KOPT-K1 (cell line): ENCODE results near the gene APMAP.
"Not testable (repeated sequence)": the region's sequence is repeated elsewhere in the genome, so short reads cannot be mapped to it uniquely, and the experiment has no call there.

Experiments used
- H3K27ac ChIP-seq: fragments of 200-600 bp; sonication (generic); 2 replicates; pipeline ENCODE4 v1.5.1; 2016; ENCODE audit warnings: antibody characterized with exemption, mild to moderate bottlenecking, low read depth, low read length; ENCODE audit not compliant: poor library complexity, severe bottlenecking
- H3K36me3 ChIP-seq: fragments of 200-600 bp; sonication (generic); 2 replicates; pipeline ENCODE4 v1.5.1; 2017; ENCODE audit warnings: antibody characterized with exemption, mild to moderate bottlenecking, low read length, moderate library complexity; ENCODE audit not compliant: insufficient read depth
- H3K9me3 ChIP-seq: fragments of 200-600 bp; sonication (generic); 2 replicates; pipeline ENCODE4 v1.5.1; 2017; ENCODE audit warnings: antibody characterized with exemption, low read length, mild to moderate bottlenecking; ENCODE audit not compliant: insufficient read depth, poor library complexity, severe bottlenecking

APMAP gene

DNA sequence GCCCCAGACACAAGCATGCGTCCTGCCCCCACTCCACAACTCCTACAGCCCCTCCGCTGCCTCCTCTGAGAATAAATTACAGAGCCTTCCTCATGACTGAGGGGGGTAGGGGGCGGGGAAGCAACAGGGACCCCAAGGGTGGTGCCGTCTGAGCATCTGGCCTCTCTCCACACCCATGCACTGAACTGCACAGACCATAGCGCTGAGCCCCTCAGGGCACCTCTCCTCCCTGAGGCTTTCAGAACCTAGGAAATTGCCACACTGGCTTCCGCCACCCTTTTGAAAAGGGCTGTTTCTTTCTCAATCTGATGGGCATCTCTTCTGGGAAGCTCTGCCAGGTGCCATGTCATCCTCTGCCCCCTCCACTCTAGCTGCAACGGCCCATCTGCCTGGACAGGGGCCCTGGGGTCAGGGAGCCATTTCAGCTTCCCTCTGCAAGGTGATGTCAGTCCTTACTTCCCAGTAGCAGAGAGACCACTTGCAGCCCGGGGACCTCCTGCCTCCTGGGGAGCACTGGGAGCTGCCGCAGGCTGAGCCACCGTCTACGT is 40.9 kb downstream of the APMAP start:
- peaks cover 7% of the 10 kb centered on the region for H3K9me3 ChIP-seq
- peak overlapping the region; percentile 66 for H3K27ac ChIP-seq

DNA sequence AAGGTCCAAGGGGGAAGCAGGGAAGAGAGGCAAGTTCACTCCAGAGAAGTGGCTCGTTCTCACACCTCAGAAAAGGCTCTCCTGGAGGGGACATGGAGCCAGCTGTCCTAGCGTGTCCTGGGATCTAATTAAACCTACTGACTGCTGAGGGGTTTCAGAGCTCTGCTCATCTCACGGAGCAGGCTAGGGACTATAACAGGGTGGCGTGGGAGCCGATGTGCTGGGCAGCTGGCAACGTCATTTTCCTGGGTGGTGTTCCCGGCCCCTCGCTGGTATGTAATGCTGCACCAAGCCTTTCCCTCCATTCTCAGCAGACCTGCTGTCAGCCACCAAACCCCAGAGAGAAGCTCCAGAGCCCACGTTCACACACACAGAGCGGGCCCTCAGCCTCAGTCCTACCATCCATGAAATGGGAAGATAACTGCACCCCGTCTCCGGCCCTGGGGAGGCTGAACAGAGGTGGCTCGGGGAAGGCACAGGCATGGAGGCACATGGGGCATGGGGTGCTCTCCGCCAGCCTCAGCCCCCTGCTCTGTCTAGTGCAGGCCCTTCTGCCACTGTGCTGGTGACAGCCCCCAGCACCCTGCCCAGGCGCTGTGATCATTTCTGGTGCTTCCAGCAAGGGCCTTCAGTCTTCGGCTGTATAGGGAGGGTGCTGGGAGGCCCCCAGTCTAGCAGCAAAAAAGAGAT is 41.6 kb downstream of the APMAP start:
- H3K27ac ChIP-seq = peak overlapping the region; percentile 66
- H3K9me3 ChIP-seq = peaks cover 13% of the 10 kb centered on the region
- no peaks in the 10 kb centered on the region for H3K36me3 ChIP-seq

More for the DNA sequence above, 40.9 kb downstream of the APMAP start:
- H3K36me3 ChIP-seq = no peaks in the 10 kb centered on the region

DNA sequence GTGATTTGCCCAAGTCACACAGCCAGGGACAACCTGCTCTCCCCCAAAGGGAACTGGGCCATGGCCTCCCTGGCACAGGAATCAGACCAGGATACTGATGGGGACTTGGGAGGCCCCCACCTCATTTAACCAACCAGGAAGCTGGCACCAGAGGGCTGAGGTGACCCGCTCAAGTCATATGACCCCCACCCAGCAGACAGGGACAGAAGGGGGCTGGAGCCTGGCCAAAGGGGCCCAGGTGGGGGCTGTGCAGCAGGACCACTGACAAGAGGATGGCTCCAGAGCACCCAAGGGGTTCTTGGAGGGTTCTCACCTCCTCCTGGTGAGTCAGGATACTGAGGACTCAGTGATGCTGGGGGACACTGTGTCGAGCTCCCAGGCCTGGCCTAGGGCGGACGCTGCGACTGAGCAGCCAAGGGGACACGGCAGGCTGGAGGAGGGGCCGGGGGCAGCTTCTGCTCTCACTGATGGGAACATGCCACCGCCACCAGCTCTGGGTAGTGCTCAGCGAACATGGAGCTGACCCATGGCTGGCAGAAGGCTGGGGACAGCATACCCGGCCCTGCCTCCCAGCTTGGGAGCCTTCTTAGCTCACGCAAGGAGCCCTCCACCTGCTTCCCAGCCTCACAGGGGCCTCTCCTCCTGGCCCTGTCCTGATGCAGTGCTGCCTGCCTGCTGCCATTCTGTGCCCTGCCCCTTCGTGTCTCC is 42.3 kb downstream of the APMAP start:
- Histone ChIP-seq H3K9me3 (peaks cover 13% of the 10 kb centered on the region), H3K36me3 (no peaks in the 10 kb centered on the region), H3K27ac (peak overlapping the region; percentile 66)

DNA sequence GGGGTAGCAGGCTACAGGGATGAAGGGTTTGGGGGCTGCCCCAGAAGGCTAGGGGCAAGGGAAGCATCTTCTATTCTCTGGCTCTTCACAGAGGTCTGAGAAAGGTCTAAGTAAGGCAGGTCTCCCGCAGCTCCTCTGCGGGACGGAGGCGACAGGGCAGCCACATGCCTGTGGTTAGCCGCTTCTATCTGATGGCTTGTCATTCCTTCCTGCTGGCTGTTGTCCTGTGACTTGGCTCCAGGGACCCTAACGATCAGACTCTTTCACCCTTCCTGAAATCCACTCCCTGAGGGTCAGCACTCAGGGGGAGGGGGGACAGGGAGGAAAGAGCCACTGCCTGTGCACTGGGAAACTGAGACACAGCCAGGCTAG is 42.8 kb downstream of the APMAP start:
- Histone ChIP-seq H3K36me3 (no peaks in the 10 kb centered on the region), H3K9me3 (peaks cover 17% of the 10 kb centered on the region), H3K27ac (peak overlapping the region; percentile 66)

DNA sequence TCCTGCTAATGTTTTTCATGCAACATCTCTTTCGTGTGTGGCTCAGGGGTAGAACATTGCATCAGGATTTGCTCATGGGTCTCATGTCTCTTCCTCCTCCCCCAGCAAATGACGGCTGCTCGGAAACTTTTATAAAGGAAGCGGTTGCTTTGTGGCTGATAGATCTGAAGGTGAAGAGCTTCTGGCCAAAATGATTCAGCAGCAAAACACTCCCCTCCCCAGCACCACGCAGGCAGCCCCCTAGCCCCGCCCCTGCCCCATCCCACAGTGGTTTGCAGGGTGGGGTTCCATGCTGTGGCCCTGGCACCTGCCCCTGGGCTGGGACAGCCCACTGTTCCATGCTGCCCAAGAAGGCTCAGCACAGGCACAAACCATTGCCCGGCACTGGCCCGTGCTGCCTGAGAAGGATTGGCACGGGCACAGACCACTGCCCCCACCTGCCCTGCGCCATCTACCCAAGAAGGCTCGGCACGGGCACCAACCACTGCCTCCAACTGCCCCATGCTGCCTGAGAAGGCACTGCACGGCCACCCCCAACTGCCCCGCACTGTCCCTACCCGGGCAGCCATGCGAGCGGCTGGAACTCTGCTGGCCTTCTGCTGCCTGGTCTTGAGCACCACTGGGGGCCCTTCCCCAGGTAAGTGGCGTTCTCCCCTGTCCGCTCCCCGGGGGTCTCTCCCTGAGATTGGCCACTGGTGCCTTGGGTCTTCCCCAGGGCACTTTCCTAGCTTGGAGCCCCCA is 43.4 kb downstream of the APMAP start, which contains the start of gene CST7:
TSS of gene CST7 (plus strand) at position 331 of the 741 bp plus-strand sequence. CDS start at position 568, 237 bp downstream.
- H3K27ac ChIP-seq = peak within 1 kb of the TSS; percentile 66

DNA sequence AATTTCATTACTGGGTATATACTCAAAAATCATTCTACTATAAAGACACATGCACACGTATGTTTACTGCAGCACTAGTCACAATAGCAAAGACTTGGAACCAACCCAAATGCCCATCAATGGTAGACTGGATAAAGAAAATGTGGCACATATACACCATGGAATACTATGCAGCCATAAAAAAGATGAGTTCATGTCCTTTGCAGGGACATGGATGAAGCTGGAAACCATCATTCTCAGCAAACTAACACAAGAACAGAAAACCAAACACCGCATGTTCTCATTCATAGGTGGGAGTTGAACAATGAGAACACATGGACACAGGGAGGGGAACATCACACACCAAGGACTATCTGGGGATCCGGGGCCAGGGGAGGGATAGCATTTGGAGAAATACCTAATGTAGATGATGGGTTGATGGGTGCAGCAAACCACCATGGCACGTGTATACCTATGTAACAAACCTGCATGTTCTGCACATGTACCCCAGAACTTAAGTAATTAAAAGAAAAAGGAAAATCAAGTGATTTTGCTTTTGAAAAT is 44.1 kb downstream of the APMAP start:
- H3K9me3 ChIP-seq = peaks cover 17% of the 10 kb centered on the region
- not testable (repeated sequence) for H3K36me3 ChIP-seq
- H3K27ac ChIP-seq = peak overlapping the region; percentile 66

More for the DNA sequence above, 43.4 kb downstream of the APMAP start, which contains the start of gene CST7:
- H3K36me3 ChIP-seq = no peaks in the 10 kb centered on the region
- H3K9me3 ChIP-seq = peaks cover 17% of the 10 kb centered on the region

DNA sequence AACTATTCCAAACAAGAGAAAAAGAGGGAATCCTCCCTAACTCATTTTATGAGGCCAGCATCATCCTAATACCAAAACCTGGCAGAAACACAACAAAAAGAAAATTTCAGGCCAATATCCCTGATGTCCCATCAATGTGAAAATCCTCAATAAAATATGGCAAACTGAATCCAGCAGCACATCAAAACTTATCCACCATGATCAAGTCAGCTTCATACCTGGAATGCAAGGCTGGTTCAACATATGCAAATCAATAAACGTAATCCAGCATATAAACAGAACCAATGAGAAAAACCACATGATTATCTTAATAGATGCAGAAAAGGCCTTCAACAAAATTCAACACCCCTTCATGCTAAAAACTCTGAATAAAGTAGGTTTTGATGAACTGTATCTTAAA is 46.2 kb downstream of the APMAP start:
- peaks cover 19% of the 10 kb centered on the region for H3K9me3 ChIP-seq
- H3K27ac ChIP-seq, H3K36me3 ChIP-seq: not testable (repeated sequence)

DNA sequence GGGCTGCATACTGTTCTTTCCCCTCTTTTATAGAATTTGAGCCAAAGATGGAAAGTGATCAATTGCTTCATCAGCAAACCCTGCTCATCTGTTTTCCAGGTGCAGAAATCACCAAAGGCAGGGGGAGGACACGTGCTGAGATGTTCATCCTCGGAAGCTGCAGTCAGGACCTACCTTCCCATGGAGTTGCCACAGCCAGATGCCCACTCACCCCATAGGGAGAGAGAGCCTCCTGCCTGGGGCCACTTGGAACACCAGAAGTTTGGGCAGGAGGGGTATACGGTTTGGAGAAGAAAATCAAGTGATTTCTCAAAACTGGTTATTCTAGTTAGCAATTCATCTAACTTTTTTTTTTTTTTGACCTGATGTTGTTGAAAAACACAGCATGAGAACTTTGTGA is 48.8 kb downstream of the APMAP start:
- H3K27ac ChIP-seq = no peak overlapping the region
- no peaks in the 10 kb centered on the region for H3K36me3 ChIP-seq
- peaks cover 27% of the 10 kb centered on the region for H3K9me3 ChIP-seq

DNA sequence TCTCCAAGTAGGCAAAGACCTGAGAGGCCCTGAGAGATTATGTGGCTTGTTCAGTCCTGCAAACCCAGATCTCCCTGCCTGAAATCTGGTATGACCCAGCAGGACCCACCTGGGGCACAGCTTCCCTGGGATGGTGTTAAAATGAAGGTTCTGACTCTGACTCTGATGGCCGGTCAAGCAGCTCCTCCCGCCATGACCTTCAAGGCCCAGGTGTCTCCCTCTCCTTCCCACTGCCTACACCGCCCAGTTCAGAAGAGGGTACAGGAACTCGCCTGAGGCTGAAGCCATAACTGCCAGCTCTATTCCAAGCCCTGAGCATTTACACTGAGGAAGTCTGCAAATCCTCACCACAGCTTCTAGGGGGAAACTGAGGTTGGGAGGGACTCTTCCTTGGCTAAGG is 49.4 kb downstream of the APMAP start:
- H3K27ac ChIP-seq = no peak overlapping the region
- H3K36me3 ChIP-seq = no peaks in the 10 kb centered on the region
- H3K9me3 ChIP-seq = peaks cover 27% of the 10 kb centered on the region

DNA sequence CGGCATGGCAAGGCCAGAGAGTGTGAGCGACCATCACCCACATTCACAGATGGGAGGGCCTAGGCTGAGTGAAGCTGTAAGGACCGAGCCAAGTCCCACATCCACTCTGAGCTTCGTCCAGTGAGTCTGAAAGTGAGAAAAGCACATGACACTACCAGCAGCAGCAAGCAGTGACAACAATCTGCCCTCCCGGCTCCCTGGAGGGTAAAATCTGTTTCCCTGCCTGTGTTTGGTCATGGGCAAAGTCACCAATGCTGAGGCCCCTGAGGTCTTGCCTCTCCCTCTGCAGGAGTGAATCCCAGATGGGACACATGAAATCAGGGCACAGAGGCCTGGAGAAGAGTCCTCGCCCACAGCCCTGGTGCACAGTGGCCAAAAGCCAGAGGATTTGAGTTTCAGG is 49.9 kb downstream of the APMAP start:
- H3K27ac ChIP-seq = no peak overlapping the region

DNA sequence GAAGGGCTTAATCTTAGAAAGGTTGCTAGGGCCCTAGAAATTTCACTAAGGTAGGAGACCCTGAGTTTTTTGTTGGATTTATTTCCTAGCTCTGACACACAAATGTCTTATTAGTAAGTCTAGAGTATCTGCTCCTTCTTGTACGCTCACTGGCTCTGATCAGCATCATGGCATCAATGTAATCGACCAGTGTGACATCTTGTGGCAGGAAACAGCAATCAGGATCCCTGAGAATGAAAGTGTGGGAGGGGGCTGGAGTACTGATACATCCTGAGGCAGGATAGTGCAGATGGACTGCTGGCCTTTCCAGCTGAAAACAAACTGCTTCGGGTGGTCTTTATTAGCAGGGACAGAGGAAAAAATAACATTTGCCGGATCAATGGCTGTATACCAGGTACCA is 53.5 kb downstream of the APMAP start:
- Histone ChIP-seq H3K36me3 (no peaks in the 10 kb centered on the region), H3K27ac (no peak overlapping the region), H3K9me3 (peaks cover 24% of the 10 kb centered on the region)

More for the DNA sequence above, 49.9 kb downstream of the APMAP start:
- Histone ChIP-seq H3K9me3 (peaks cover 24% of the 10 kb centered on the region), H3K36me3 (no peaks in the 10 kb centered on the region)

DNA sequence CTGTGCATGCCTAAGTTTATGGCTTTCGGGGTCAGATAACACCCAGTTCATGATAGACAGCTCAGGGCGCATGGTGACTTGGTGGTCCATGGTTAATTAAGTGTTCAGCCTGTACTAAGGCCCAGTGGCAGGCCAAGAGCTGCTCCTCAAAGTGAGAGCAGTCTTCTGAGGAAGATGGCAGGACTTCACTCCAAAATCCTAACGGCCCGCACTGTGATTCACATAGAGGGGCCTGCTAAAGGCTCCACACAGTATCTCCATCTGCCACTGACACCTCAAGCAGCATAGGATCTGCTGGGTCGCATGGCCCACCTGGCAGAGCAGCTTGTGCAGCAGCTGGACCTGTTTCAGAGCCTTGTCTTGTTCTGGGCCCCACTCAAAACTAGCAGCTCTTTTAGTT is 54.1 kb downstream of the APMAP start:
- Histone ChIP-seq H3K36me3 (no peaks in the 10 kb centered on the region), H3K27ac (no peak overlapping the region), H3K9me3 (peaks cover 24% of the 10 kb centered on the region)

DNA sequence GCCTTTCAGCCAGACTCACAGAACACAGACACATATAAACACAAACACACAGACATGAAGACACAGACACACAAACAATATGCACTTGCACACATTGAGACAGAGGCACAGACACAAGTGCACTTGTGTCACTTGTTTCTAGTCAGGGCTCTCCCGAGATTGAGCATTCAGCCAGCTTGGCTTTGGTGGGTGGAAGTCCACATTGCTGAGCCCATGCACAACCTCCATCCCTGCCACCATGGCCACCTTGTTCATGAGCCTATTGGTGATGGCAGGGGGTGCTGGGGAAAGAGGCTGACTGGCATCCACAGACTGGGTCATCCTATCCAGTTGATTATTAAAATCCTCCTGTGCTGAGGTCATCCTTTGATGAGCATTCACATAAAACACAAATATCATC is 55.0 kb downstream of the APMAP start:
- Histone ChIP-seq H3K27ac (no peak overlapping the region), H3K9me3 (peaks cover 33% of the 10 kb centered on the region), H3K36me3 (no peaks in the 10 kb centered on the region)

DNA sequence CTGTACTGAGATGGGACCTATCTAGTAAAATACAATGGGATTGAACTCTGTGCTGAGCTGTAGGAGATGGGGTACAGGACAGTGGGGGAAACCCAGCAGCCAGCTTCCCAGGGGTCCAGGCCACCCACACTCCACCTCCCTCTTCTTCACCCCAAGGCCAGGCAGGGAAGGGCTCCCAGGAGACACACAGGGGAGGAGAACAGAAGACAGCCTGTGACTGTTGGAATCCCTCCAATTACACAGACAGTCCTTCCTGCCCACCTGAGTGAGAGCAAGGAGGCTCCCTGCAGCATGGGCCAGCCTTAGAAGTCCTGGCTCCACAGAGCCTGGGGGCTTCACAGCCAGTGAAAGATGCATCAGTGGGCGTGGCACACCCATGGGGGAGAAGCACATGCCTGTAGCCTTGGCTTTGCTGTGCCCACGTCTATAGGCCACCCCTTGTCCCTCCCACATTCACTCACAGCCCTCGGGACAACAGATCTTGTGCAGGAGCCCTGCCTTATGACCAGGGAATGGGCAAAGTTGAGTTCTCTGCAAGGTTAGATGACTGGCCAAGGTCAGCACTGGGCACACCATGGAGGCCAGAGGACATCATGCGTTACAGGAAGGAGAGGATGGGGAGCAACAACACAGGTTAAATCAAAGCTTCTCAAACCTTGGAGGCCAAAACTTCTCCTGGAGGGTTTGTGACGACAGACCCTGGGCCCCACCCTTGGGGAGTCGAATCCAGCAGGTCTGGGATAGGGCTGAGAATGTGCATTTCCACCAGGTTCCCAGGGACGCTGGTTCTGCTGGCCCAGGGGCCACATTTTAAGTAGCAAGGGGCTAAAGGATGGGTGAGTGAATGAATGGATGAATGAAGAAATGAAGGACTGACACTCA is 55.8 kb downstream of the APMAP start:
- Histone ChIP-seq H3K9me3 (peaks cover 39% of the 10 kb centered on the region), H3K27ac (no peak overlapping the region), H3K36me3 (no peaks in the 10 kb centered on the region)
